Inferior parietal cortex (tissue), 1 donor: ENCODE results near the gene ZNF337.
"Not testable (repeated sequence)": the region's sequence is repeated elsewhere in the genome, so short reads cannot be mapped to it uniquely, and the experiment has no call there.

ENCODE experiments used
- DNase-seq: peaks from one replicate; pipeline ENCODE4 v3.0.0-alpha.2; 2016; ENCODE audit errors: extremely low spot score

Gene ZNF337

GRCh38 chr20:25695532-25696370 lies 902 bp downstream of the ZNF337 start:
- DNase-seq = no peak

- DNase-seq = no peak
These were observed 4.2 kb downstream of the ZNF337 start for GRCh38 chr20:25692499-25692898.

- no peak for DNase-seq
These were observed 6.2 kb downstream of the ZNF337 start for GRCh38 chr20:25690427-25690826.

- DNase-seq = no peak
These were observed 10.3 kb downstream of the ZNF337 start for GRCh38 chr20:25686081-25687067.

- DNase-seq = no peak
These were observed 11.2 kb downstream of the ZNF337 start for GRCh38 chr20:25685276-25686080.

GRCh38 chr20:25683826-25684225 lies 12.8 kb downstream of the ZNF337 start:
- DNase-seq = not testable (repeated sequence)

GRCh38 chr20:25683050-25683449 lies 13.6 kb downstream of the ZNF337 start:
- no peak for DNase-seq

- DNase-seq = no peak
These were observed 20.4 kb downstream of the ZNF337 start for GRCh38 chr20:25676164-25676809.

- DNase-seq = no peak
These were observed 21.5 kb downstream of the ZNF337 start for GRCh38 chr20:25675161-25675560.

GRCh38 chr20:25672659-25673235 lies 23.9 kb downstream of the ZNF337 start:
- no peak for DNase-seq

GRCh38 chr20:25669826-25670422 lies 26.7 kb downstream of the ZNF337 start:
- DNase-seq = no peak

GRCh38 chr20:25668446-25668845 lies 28.2 kb downstream of the ZNF337 start:
- no peak for DNase-seq

GRCh38 chr20:25659999-25660398 lies 36.7 kb downstream of the ZNF337 start:
- no peak for DNase-seq

- DNase-seq = no peak
These were observed 42.2 kb downstream of the ZNF337 start for GRCh38 chr20:25654487-25654886.

GRCh38 chr20:25652866-25653265 lies 43.8 kb downstream of the ZNF337 start:
- not testable (repeated sequence) for DNase-seq

- no peak for DNase-seq
These were observed 51.8 kb downstream of the ZNF337 start for GRCh38 chr20:25644814-25645213.

- no peak for DNase-seq
These were observed 52.9 kb downstream of the ZNF337 start for GRCh38 chr20:25643716-25644115.

GRCh38 chr20:25637247-25637646 lies 59.4 kb downstream of the ZNF337 start:
- no peak for DNase-seq

GRCh38 chr20:25632940-25633790 lies 63.5 kb downstream of the ZNF337 start:
- DNase-seq = no peak
